K562 (cell line): ENCODE data around the gene NINJ2.
"Not testable (repeated sequence)": the region's sequence is repeated elsewhere in the genome, so short reads cannot be mapped to it uniquely, and the experiment has no call there.

Source experiments
- BRCA1 ChIP-seq, 2 experiments: fragments of 450-650 bp in 1 of 2; sonication (generic) in 1 of 2; formaldehyde crosslinking in 1 of 2; IDR thresholded peaks; 2 replicates each; pipeline versions ENCODE4 v1.5.0 to v1.6.1; 2017 to 2020; ENCODE audit warnings: mild to moderate bottlenecking in 1 of 2, missing genetic modification reagents in 1 of 2
- CBX8 ChIP-seq: fragments of 200-600 bp; sonication (generic); IDR thresholded peaks from 2 replicates; pipeline ENCODE4 v1.6.1; 2012; ENCODE audit warnings: borderline replicate concordance, mixed run types, low read depth, mild to moderate bottlenecking, moderate library complexity, mixed read lengths, low read length, control low read depth, inconsistent platforms; ENCODE audit not compliant: poor library complexity, severe bottlenecking; ENCODE audit errors: extremely low read depth
- CTCF ChIP-seq, 3 experiments: IDR thresholded peaks in 2 of 3; conservative IDR thresholded peaks in 1 of 3; 2 replicates each; pipeline ENCODE4 v1.5.1; 2011 to 2012; ENCODE audit warnings: low read length in 3 of 3, mild to moderate bottlenecking in 3 of 3, control low read depth in 2 of 3, improper control_type of control experiment in 1 of 3, inconsistent platforms in 1 of 3, low read depth in 1 of 3, mixed read lengths in 1 of 3, moderate library complexity in 1 of 3; ENCODE audit not compliant: insufficient read depth in 2 of 3
- EP300 ChIP-seq: IDR thresholded peaks from 2 replicates; pipeline ENCODE4 v1.6.1; 2012; ENCODE audit warnings: low read length, improper control_type of control experiment
- HNRNPLL ChIP-seq: fragments of 200-400 bp; formaldehyde crosslinking; IDR thresholded peaks from 2 replicates; pipeline ENCODE4 v1.6.1; 2017; ENCODE audit warnings: low read length, low read depth, mild to moderate bottlenecking; ENCODE audit not compliant: poor library complexity, severe bottlenecking
- ZNF354B ChIP-seq: fragments of 250-450 bp; sonication (Bioruptor Pico); IDR thresholded peaks from 2 replicates; pipeline ENCODE4 v1.4.0; 2020

- TF ChIP-seq EP300; CTCF (IDR thresholded peaks at IDR 0.05 in 2 of 3, conservative IDR thresholded peaks at IDR 0.05 in 1 of 3; ENCODE audit: insufficient read depth in 2 of 3, low read depth in 1 of 3, low read length in 3 of 3); CBX8; HNRNPLL; ZNF354B (CRISPR knock-in tag); BRCA1 (IDR thresholded peaks at IDR 0.05); BRCA1 (CRISPR knock-in tag; IDR thresholded peaks at IDR 0.05): not testable (repeated sequence)
Measured at GRCh38 chr12:577994-578747, 85.1 kb downstream of the NINJ2 start.
